Measurements from ENCODE around the gene PRR12. TPM values are rescaled to one million over a fixed set of nuclear protein-coding genes. Genes with fewer than 3 reads are reported as not detected.

Gene PRR12
- total RNA-seq, 4 donors from 2014 or later: 3.3 to 11.3 (median 4.1) TPM

DNA sequence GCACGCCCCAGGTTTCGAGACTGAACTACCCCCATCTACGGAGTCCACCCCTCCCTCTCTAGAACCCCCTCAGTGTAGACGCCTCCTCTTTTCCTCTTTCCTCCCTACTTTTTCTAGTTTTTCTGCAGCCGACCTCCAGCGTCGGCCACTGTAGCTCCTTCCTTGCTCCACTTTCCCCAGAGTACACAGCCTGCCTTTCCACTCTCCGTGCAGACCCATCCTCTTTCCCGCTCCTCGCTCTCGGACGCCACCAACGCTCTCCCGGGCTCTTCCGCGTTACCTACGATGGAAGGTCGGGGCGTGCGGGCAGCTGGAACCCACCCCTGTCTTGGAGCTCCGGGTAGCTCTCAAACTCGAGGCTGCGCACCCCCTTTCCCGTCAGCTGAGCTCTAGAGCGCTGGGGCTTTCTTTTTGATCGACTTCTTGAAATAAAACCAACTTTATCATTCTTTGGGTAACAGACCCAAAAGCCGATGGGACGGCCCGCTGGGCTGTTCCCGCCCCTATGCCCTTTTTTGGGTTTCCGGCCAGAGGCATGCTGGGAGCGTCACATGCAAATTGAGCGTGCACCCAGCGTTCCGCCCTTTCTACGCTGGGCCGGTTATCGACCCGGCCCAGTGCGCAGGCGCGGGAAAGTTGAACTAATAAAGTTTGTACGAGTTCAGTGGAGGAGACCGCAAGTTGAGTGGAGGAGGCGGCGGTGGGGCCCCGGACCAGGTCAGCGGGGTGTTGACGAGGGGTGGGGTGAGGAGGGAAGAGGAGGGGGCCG, 74.6 kb downstream of the PRR12 start, which contains the start of the genes BCL2L12 and IRF3:
Gene BCL2L12, plus strand, starts transcription at position 583 of the 769 bp plus-strand sequence. CDS start 760 bp downstream, outside the sequence.
Gene IRF3, minus strand, starts transcription at position 507 of the 769 bp plus-strand sequence. CDS start 1,019 bp downstream, outside the sequence.
- DNase-seq (ENCODE audit: low spot score): peak; percentile 99
- peak; percentile 93 for ATAC-seq (ENCODE audit: low FRiP score)
- TF ChIP-seq, protein P1, sequence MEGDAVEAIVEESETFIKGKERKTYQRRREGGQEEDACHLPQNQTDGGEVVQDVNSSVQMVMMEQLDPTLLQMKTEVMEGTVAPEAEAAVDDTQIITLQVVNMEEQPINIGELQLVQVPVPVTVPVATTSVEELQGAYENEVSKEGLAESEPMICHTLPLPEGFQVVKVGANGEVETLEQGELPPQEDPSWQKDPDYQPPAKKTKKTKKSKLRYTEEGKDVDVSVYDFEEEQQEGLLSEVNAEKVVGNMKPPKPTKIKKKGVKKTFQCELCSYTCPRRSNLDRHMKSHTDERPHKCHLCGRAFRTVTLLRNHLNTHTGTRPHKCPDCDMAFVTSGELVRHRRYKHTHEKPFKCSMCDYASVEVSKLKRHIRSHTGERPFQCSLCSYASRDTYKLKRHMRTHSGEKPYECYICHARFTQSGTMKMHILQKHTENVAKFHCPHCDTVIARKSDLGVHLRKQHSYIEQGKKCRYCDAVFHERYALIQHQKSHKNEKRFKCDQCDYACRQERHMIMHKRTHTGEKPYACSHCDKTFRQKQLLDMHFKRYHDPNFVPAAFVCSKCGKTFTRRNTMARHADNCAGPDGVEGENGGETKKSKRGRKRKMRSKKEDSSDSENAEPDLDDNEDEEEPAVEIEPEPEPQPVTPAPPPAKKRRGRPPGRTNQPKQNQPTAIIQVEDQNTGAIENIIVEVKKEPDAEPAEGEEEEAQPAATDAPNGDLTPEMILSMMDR (IDR thresholded peaks at IDR 0.05): no peak

DNA sequence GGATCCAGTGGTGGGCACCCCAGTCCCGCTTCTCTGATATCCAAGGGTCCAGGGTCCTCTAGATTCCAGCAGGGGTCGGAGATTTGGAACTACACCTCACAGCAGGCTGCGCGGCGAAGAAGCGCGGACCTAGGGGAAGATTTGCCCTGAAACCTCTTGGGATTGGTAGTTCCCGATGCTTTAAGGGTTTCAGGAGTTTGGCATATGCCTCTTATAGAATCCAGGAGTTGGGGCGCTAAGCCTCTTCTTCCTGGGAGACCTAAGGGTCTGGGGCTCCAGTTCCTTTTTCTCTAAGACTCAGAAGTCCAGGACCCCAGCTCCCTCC, 75.1 kb downstream of the PRR12 start:
- TF ChIP-seq, protein P1 (IDR thresholded peaks at IDR 0.05): no peak
- no peak for DNase-seq (ENCODE audit: low spot score)
- ATAC-seq (ENCODE audit: low FRiP score): no peak

DNA sequence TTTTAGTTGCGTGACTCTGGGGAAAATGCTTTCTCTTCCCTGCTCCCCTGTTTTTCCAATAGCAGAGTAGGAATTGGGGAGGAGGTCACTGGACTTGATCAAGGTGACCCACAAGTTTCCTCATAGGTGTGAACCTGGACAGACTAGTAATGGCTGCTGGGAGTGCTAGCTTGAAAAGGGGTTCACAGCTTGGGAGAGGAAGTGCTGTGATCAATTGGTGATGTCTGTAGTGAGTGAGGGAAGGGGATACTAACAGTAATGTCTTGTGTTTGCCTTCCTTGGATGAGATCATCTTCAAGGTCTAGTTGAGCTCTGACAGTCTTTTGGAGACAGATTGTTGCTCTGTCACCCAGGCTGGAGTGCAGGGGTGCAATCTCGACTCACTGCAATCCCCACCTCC, 76.5 kb downstream of the PRR12 start:
- TF ChIP-seq, protein P1 (IDR thresholded peaks at IDR 0.05): no peak
- no peak for ATAC-seq (ENCODE audit: low FRiP score)
- DNase-seq (ENCODE audit: low spot score): no peak

DNA sequence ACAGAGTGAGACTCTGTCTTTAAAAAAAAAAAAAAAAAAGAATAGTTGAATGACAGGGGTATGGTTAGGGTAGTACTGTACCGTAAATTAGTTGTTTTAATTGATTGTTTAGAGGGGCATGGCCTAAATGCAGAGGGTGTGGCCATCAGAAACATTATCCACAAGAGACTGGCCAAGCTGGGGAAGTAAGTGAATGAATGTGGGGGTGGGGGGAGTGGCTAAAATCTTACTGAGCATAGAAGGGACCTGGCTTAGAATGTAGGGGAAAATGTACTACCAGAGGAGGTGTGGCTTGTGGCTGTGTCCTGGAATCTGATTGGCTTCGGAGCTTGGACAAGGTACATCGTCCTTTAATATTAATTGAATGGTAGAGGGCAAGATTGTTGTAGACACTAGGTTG, 78.5 kb downstream of the PRR12 start:
- ATAC-seq (ENCODE audit: low FRiP score) (no peak), DNase-seq (ENCODE audit: low spot score) (no peak)
- TF ChIP-seq, protein P1 (IDR thresholded peaks at IDR 0.05): no peak

DNA sequence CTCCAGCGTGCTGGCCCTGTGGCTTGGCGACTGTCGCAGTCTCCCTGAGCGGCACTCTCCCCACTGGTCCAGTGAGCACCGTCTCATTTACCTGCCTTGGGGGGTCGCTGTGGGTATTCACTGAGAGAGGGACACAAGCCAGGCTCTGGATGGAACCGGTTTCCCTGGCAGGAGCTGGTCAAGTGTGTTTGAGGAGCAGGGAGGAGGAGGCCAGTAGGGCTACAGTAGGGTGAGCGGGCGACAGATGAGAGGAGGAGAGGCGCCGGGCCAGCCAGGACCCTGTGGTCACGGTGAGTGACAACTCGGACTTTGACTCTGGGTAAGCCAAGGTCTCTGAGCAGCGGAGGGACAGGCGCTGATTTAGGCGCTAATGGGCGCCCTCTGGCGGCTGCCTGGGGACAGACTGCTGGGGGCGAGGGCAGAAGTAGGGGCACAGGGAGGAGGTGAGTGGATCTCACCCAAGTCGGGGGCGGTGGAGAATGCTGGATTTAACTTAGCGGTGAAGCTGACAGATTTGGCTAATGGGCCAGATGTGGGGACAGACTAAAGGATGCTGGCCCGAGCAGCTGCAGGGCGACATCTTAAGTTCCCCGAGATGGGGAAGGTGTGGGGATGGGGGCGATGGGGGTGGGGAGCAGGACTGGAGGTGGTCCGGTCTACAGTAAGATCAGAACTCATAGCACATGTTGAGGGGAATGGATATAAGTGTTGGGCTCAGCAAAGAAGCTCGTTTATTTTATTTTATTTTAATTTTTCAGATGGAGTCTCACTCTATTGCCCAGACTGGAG, 81.3 kb downstream of the PRR12 start:
- TF ChIP-seq, protein P1 (IDR thresholded peaks at IDR 0.05): peak in 1 of 3 donors; percentile 14
- peak; percentile 70 for DNase-seq (ENCODE audit: low spot score)
- ATAC-seq (ENCODE audit: low FRiP score): no peak

Small RNAs within 50 kb of the gene (small RNA-seq; reads per million reads assigned to genes)
- gene RF00019: not detected

Other genes with a start within 250 kb of the PRR12 start
- gene TEAD2, start 228.8 kb upstream of the PRR12 start, total RNA-seq: 10 to 100 TPM; 19.9 to 35.0 (median 26.1) TPM
- not detected for gene DKKL1, start 227.3 kb upstream of the PRR12 start, total RNA-seq
- under 1 TPM in 1 of 4 donors, not detected in 3; 0.56 TPM for gene KASH5, start 202.9 kb upstream of the PRR12 start, total RNA-seq
- not detected for gene PTH2, start 167.7 kb upstream of the PRR12 start, total RNA-seq
- not detected for gene GFY, start 165.8 kb upstream of the PRR12 start, total RNA-seq
- gene SLC17A7, start 149.7 kb upstream of the PRR12 start, total RNA-seq: 1 to 10 TPM in 3 of 4 donors, under 1 TPM in 1; 0.48 to 6.3 (median 1.0) TPM
- gene PIH1D1, start 139.4 kb upstream of the PRR12 start, total RNA-seq: 10 to 100 TPM; 52.7 to 87.4 (median 75.7) TPM
- 10 to 100 TPM; 20.3 to 48.1 (median 34.6) TPM for gene ALDH16A1, start 138.0 kb upstream of the PRR12 start, total RNA-seq
- gene FLT3LG, start 117.0 kb upstream of the PRR12 start, total RNA-seq: 10 to 100 TPM in 1 of 4 donors, 1 to 10 TPM in 3; 2.3 to 11.2 (median 2.6) TPM
- gene RPL13A, start 103.6 kb upstream of the PRR12 start, total RNA-seq: 1,000 to 10,000 TPM; 2,551 to 3,862 (median 3,160) TPM
- 1,000 to 10,000 TPM; 3,715 to 4,750 (median 4,286) TPM for gene RPS11, start 94.7 kb upstream of the PRR12 start, total RNA-seq
- 100 to 1,000 TPM; 314 to 479 (median 337) TPM for gene FCGRT, start 78.5 kb upstream of the PRR12 start, total RNA-seq
- gene RCN3, start 63.2 kb upstream of the PRR12 start, total RNA-seq: 10 to 100 TPM; 23.7 to 70.1 (median 26.9) TPM
- gene NOSIP, start 10.6 kb upstream of the PRR12 start, total RNA-seq: 10 to 100 TPM; 36.9 to 70.8 (median 46.4) TPM
- gene PRRG2, start 9.9 kb upstream of the PRR12 start, total RNA-seq: 1 to 10 TPM in 2 of 4 donors, under 1 TPM in 1, not detected in 1; 0.79 to 5.2 (median 2.3) TPM
- 10 to 100 TPM; 72.2 to 91.0 (median 76.8) TPM for gene RRAS, start 49.0 kb downstream of the PRR12 start, total RNA-seq
- 10 to 100 TPM in 2 of 4 donors, 1 to 10 TPM in 2; 8.8 to 13.6 (median 11.5) TPM for gene SCAF1, start 51.0 kb downstream of the PRR12 start, total RNA-seq
- gene IRF3, start 74.7 kb downstream of the PRR12 start, total RNA-seq: 10 to 100 TPM; 32.4 to 62.7 (median 36.4) TPM
- 1 to 10 TPM; 3.6 to 9.2 (median 5.9) TPM for gene BCL2L12, start 74.8 kb downstream of the PRR12 start, total RNA-seq
- 100 to 1,000 TPM; 150 to 250 (median 170) TPM for gene PRMT1, start 86.1 kb downstream of the PRR12 start, total RNA-seq
- gene ADM5, start 98.4 kb downstream of the PRR12 start, total RNA-seq: 1 to 10 TPM; 1.2 to 3.4 (median 2.3) TPM
- gene CPT1C, start 99.9 kb downstream of the PRR12 start, total RNA-seq: 1 to 10 TPM; 1.8 to 5.9 (median 4.8) TPM
- gene TSKS, start 172.1 kb downstream of the PRR12 start, total RNA-seq: 10 to 100 TPM in 1 of 4 donors, under 1 TPM in 3; 0.36 to 14.2 (median 0.44) TPM
- gene AP2A1, start 175.8 kb downstream of the PRR12 start, total RNA-seq: 10 to 100 TPM; 63.9 to 88.0 (median 72.4) TPM
- gene FUZ, start 222.1 kb downstream of the PRR12 start, total RNA-seq: 10 to 100 TPM; 10.2 to 20.3 (median 17.0) TPM
- 10 to 100 TPM; 14.4 to 32.2 (median 19.6) TPM for gene MED25, start 227.1 kb downstream of the PRR12 start, total RNA-seq

Measured in omental fat pad (tissue), 4 donors.